Transverse colon (tissue), 4 donors: ENCODE results near the gene MECR. TPM values are rescaled to one million over a fixed set of nuclear protein-coding genes. Genes with fewer than 3 reads are reported as not detected.
"Not testable (repeated sequence)": the region's sequence is repeated elsewhere in the genome, so short reads cannot be mapped to it uniquely, and the experiment has no call there.

Experiments used
- DNase-seq: peaks from one replicate; pipeline ENCODE4 v3.0.0-alpha.2; 2019
- H3K27ac ChIP-seq, 4 donors: fragments of 200-600 bp; sonication (generic); 2 replicates each; pipeline ENCODE4 v1.5.1; 2016 to 2018; ENCODE audit warnings: inconsistent platforms in 4 of 4
- H3K27me3 ChIP-seq: fragments of 200-600 bp; sonication (generic); 2 replicates; pipeline ENCODE4 v1.5.1; 2017; ENCODE audit warnings: inconsistent platforms
- H3K36me3 ChIP-seq, 4 donors: fragments of 200-600 bp; sonication (generic); 2 replicates each; pipeline ENCODE4 v1.5.1; 2017 to 2019; ENCODE audit warnings: inconsistent platforms in 4 of 4
- H3K4me1 ChIP-seq, 4 donors: fragments of 200-600 bp; sonication (generic); 2 replicates each; pipeline ENCODE4 v1.5.1; 2017 to 2020; ENCODE audit warnings: inconsistent platforms in 4 of 4
- H3K4me3 ChIP-seq, 4 donors: fragments of 200-600 bp; sonication (generic); 1 replicate in 1 of 4; 2 replicates in 3 of 4; pipeline versions ENCODE4 v1.5.1 to v1.6.1; 2017 to 2019; ENCODE audit warnings: inconsistent platforms in 4 of 4
- H3K9me3 ChIP-seq, 2 donors: fragments of 200-600 bp; sonication (generic); 2 replicates each; pipeline ENCODE4 v1.5.1; 2017 to 2019; ENCODE audit warnings: inconsistent platforms in 2 of 2
- CTCF ChIP-seq, 5 experiments: fragments of 200-600 bp in 3 of 5; fragments of 450-650 bp in 2 of 5; sonication (generic) in 3 of 5; IDR thresholded peaks; 1 replicate in 2 of 5; 2 replicates in 3 of 5; pipeline ENCODE4 v1.5.1; 2016 to 2017; ENCODE audit warnings: antibody characterized with exemption in 5 of 5, inconsistent platforms in 3 of 5, mild to moderate bottlenecking in 2 of 5, moderate library complexity in 1 of 5
- EP300 ChIP-seq: sonication (generic); formaldehyde crosslinking; IDR thresholded peaks from one replicate; pipeline ENCODE4 v1.6.1; 2017; ENCODE audit warnings: antibody characterized with exemption, low read depth
- POLR2A ChIP-seq: fragments of 450-650 bp; IDR thresholded peaks from one replicate; pipeline ENCODE4 v1.6.1; 2016; ENCODE audit warnings: antibody characterized with exemption, mild to moderate bottlenecking, moderate library complexity
- POLR2AphosphoS5 ChIP-seq, 3 donors: sonication (generic); formaldehyde crosslinking; IDR thresholded peaks; one replicate each; pipeline ENCODE4 v1.6.1; 2016; ENCODE audit warnings: antibody characterized with exemption in 3 of 3
- WGBS, 2 donors: methylation state at CpG; one replicate each; pipeline ENCODE4 v1.1.5; 2018; ENCODE audit warnings: low coverage in 1 of 2; 5-methylcytosine and 5-hydroxymethylcytosine counted together
- in situ Hi-C, 4 donors: fragments of 200-750 bp; cut with MboI; loops; one replicate each; pipeline versions ENCODE4 v1.15.0 to v1.15.1; 2017; ENCODE audit warnings: low sequenced_read_pairs in 3 of 4, low pct_ligation_motif_present in 1 of 4, low pct_unique_long_range_greater_than_20kb in 1 of 4
- intact Hi-C: fragments of 100-400 bp; cut with DNase I; formaldehyde crosslinking; loops from one replicate; pipeline ENCODE4 v1.15.1; 2023; ENCODE audit warnings: low total_unique reads
- total RNA-seq, 4 donors: library from RNA; depleted of rRNA; stranded (reverse); fragments of >200 nt; gene quantifications; one replicate each; pipeline ENCODE4 v1.1.0, GENCODE V29; 2016

Gene MECR
- total RNA-seq, 4 donors from 2014 or later, result 5.2 to 16.0 (median 12.2) TPM; not detected in 1

GRCh38 chr1:29224356-29224837, 6.3 kb downstream of the MECR start:
- H3K36me3 ChIP-seq, result no peaks in the 10 kb centered on the region
- no peaks in the 10 kb centered on the region for H3K27me3 ChIP-seq
- H3K4me1 ChIP-seq, result peaks cover 0 to 4% (median 0%) of the 10 kb centered on the region in 4 donors
- H3K9me3 ChIP-seq, result no peaks in the 10 kb centered on the region
- no peak overlapping the region for H3K27ac ChIP-seq
- DNase-seq, result no peak
- no peak for TF ChIP-seq POLR2AphosphoS5 (IDR thresholded peaks at IDR 0.05)
- TF ChIP-seq EP300, result no peak
- TF ChIP-seq CTCF (IDR thresholded peaks at IDR 0.05), result no peak
- no peak for TF ChIP-seq POLR2A
- in situ Hi-C loops, result loop anchor here in 1 of 4 donors (25.0 kb wide), 1 partner anchor 437 kb away; no protein-coding TSS in a partner anchor
- H3K4me3 ChIP-seq, result no peak overlapping the region
- intact Hi-C loops, result no loop called here
- 82 to 97% methylated on average over 4 to 5 of the region's 5 CpGs for WGBS, 2 donors

- TF ChIP-seq CTCF (IDR thresholded peaks at IDR 0.05) (no peak), POLR2A (no peak), POLR2AphosphoS5 (IDR thresholded peaks at IDR 0.05) (no peak), EP300 (no peak)
- Histone ChIP-seq H3K36me3 (no peaks in the 10 kb centered on the region), H3K27ac (no peak overlapping the region), H3K4me3 (no peak overlapping the region), H3K27me3 (no peaks in the 10 kb centered on the region), H3K9me3 (no peaks in the 10 kb centered on the region), H3K4me1 (no peaks in the 10 kb centered on the region)
- in situ Hi-C loops (loop anchor here in 1 of 4 donors (25.0 kb wide), 1 partner anchor 436 kb away; no protein-coding TSS in a partner anchor), intact Hi-C loops (no loop called here)
- WGBS, 2 donors, result 87 to 92% methylated on average over 4 to 6 of the region's 6 CpGs
- no peak for DNase-seq
Observed at GRCh38 chr1:29223521-29223920, 7.2 kb downstream of the MECR start.

- no peaks in the 10 kb centered on the region for H3K4me1 ChIP-seq
- H3K9me3 ChIP-seq, result no peaks in the 10 kb centered on the region
- no peak overlapping the region for H3K27ac ChIP-seq
- WGBS, 2 donors, result 100% methylated on average over 1 of the region's 1 CpG; no CpG with 5 or more reads in 1 of the 2 donors
- H3K36me3 ChIP-seq, result no peaks in the 10 kb centered on the region
- in situ Hi-C loops, result loop anchor here in 1 of 4 donors (25.0 kb wide), 1 partner anchor 435 kb away; no protein-coding TSS in a partner anchor
- H3K4me3 ChIP-seq, result no peak overlapping the region
- H3K27me3 ChIP-seq, result no peaks in the 10 kb centered on the region
- TF ChIP-seq EP300 (no peak), CTCF (IDR thresholded peaks at IDR 0.05) (no peak), POLR2A (no peak), POLR2AphosphoS5 (IDR thresholded peaks at IDR 0.05) (no peak)
- intact Hi-C loops, result no loop called here
- DNase-seq, result no peak
Observed at GRCh38 chr1:29222686-29223085, 8.0 kb downstream of the MECR start.

- DNase-seq, H3K36me3 ChIP-seq, H3K4me3 ChIP-seq, H3K27me3 ChIP-seq, H3K4me1 ChIP-seq, intact Hi-C loops, H3K9me3 ChIP-seq, H3K27ac ChIP-seq: not testable (repeated sequence)
- WGBS, 2 donors, result 90 to 95% methylated on average over 4 to 6 of the region's 6 CpGs
- in situ Hi-C loops, result loop anchor here in 1 of 4 donors (25.0 kb wide), 1 partner anchor 435 kb away; no protein-coding TSS in a partner anchor
Observed at GRCh38 chr1:29222260-29222659, 8.5 kb downstream of the MECR start.

- no peak for TF ChIP-seq CTCF (IDR thresholded peaks at IDR 0.05)
- TF ChIP-seq POLR2AphosphoS5 (IDR thresholded peaks at IDR 0.05), result no peak
- TF ChIP-seq POLR2A, result no peak
- TF ChIP-seq EP300, result no peak
- 92 to 94% methylated on average over 3 of the region's 3 CpGs for WGBS, 2 donors
- in situ Hi-C loops, result loop anchor here in 1 of 4 donors (25.0 kb wide), 1 partner anchor 434 kb away; no protein-coding TSS in a partner anchor
- Histone ChIP-seq H3K9me3 (no peaks in the 10 kb centered on the region), H3K27ac (no peak overlapping the region), H3K4me1 (no peaks in the 10 kb centered on the region), H3K4me3 (no peak overlapping the region), H3K27me3 (no peaks in the 10 kb centered on the region), H3K36me3 (no peaks in the 10 kb centered on the region)
- no peak for DNase-seq
- intact Hi-C loops, result no loop called here
Observed at GRCh38 chr1:29221296-29221695, 9.4 kb downstream of the MECR start.
